Measurements from ENCODE around the gene C12orf50. TPM values are rescaled to one million over a fixed set of nuclear protein-coding genes. Genes with fewer than 3 reads are reported as not detected.

C12orf50 gene
- total and polyA plus RNA-seq, 9 of the 15 experiments (the other 6 are each of a cell fraction or from before 2014, with no cell fraction given), result 0.07 to 0.14 (median 0.11) TPM; not detected in 6

DNA sequence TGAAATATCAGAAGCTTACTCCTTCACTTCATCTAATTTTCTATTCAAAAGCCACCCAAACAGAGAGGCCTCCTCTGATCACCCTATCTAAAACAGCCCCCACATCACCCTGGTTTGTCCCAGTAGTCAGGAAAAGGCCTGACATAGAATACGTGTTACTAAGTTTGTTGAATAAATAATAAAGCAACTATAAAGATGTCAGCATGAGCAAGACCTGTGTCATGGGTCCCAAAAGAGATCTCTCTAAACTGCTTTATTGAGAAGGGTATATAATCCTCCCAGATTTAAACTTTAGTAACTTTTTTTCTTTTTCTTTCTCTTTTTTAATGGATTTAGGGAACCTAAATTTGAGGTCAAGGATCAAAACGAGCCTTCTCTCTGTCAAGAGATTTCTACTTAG lies 27.4 kb upstream of the C12orf50 start:
- ChIA-PET POLR2A (no interaction called here), CTCF (ENCODE audit: low intra/inter-chr PET ratio) (no interaction called here)
- no peak overlapping the region for H3K4me3 ChIP-seq
- intact Hi-C loops (cut with micrococcal nuclease) (no loop called here), in situ Hi-C loops (cut with MboI) (no loop called here)
- H3K9me3 ChIP-seq (replicated peaks; ENCODE audit: control insufficient read depth, insufficient read depth, low read depth, low read length), result no peaks in the 10 kb centered on the region
- no peaks in the 10 kb centered on the region for H3K4me1 ChIP-seq (replicated peaks in 1 of 2; ENCODE audit: control insufficient read depth in 2 of 2, insufficient read depth in 2 of 2, low read length in 2 of 2)
- H3K4me2 ChIP-seq (ENCODE audit: insufficient read depth, low read length), result no peak overlapping the region
- H3K9ac ChIP-seq (ENCODE audit: insufficient read depth in 1 of 2, low read depth in 2 of 2, low read length in 2 of 2), result no peak overlapping the region
- WGBS (ENCODE audit: insufficient coverage, low coverage, missing lambda C conversion rate), result 55% methylated on average over 2 of the region's 2 CpGs
- no peaks in the 10 kb centered on the region for H3K79me2 ChIP-seq (ENCODE audit: control insufficient read depth, insufficient read depth, low read length)
- H3K9me1 ChIP-seq (ENCODE audit: control insufficient read depth, insufficient read depth, low read length), result no peaks in the 10 kb centered on the region
- no peaks in the 10 kb centered on the region for H3K27me3 ChIP-seq (ENCODE audit: control insufficient read depth in 2 of 2, insufficient read depth in 2 of 2, low read length in 2 of 2)
- no peak overlapping the region for H3K27ac ChIP-seq (ENCODE audit: extremely low read depth, low read depth, low read length)
- TF ChIP-seq TCF7 (IDR thresholded peaks at IDR 0.05; ENCODE audit: borderline replicate concordance), result no peak
- TF ChIP-seq ELF4 (CRISPR knock-in tag; IDR thresholded peaks at IDR 0.05), result no peak
- TF ChIP-seq MCM5 (IDR thresholded peaks at IDR 0.05; ENCODE audit: low read depth), result no peak
- TF ChIP-seq, protein P1, sequence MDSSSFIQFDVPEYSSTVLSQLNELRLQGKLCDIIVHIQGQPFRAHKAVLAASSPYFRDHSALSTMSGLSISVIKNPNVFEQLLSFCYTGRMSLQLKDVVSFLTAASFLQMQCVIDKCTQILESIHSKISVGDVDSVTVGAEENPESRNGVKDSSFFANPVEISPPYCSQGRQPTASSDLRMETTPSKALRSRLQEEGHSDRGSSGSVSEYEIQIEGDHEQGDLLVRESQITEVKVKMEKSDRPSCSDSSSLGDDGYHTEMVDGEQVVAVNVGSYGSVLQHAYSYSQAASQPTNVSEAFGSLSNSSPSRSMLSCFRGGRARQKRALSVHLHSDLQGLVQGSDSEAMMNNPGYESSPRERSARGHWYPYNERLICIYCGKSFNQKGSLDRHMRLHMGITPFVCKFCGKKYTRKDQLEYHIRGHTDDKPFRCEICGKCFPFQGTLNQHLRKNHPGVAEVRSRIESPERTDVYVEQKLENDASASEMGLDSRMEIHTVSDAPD (CRISPR knock-in tag; IDR thresholded peaks at IDR 0.05), result no peak
- TF ChIP-seq CCNT2 (IDR thresholded peaks at IDR 0.05; ENCODE audit: borderline replicate concordance, extremely low read depth, insufficient read length, low read depth, low read length), result no peak
- TF ChIP-seq HMG20B (CRISPR knock-in tag; IDR thresholded peaks at IDR 0.05), result no peak
- no peak for TF ChIP-seq ATF1 (CRISPR knock-in tag; IDR thresholded peaks at IDR 0.05)
- no peak for TF ChIP-seq ATF1 (tag; IDR thresholded peaks at IDR 0.05)
- no peak for TF ChIP-seq SMC3 (conservative IDR thresholded peaks at IDR 0.05; ENCODE audit: insufficient read depth, low read depth, low read length)
- H3K36me3 ChIP-seq (ENCODE audit: control insufficient read depth, insufficient read depth, low read length), result peaks cover 47% of the 10 kb centered on the region
- DNase-seq (ENCODE audit: extremely low read depth in 1 of 4, low spot score in 3 of 4) (no peak), ATAC-seq (no peak), FAIRE-seq (peak; percentile 6)
- H2AFZ ChIP-seq (ENCODE audit: low read depth, low read length), result no peak overlapping the region
- no peaks in the 10 kb centered on the region for H4K20me1 ChIP-seq (replicated peaks; ENCODE audit: control insufficient read depth, insufficient read depth, low read length)
- no TSS peak for BruUV-seq (replicated peaks)
